WTC11 (cell line): Measurements from ENCODE around the gene ZNF213. TPM values are rescaled to one million over a fixed set of nuclear protein-coding genes. Genes with fewer than 3 reads are reported as not detected.

Experiments
- ATF1 ChIP-seq: sonication (generic); formaldehyde crosslinking; IDR thresholded peaks from 2 replicates; pipeline ENCODE4 v1.8.1; 2023; ENCODE audit warnings: mild to moderate bottlenecking, moderate library complexity, missing genetic modification reagents
- CBFB ChIP-seq: sonication (generic); formaldehyde crosslinking; IDR thresholded peaks from 2 replicates; pipeline ENCODE4 v1.8.1; 2022; ENCODE audit warnings: mild to moderate bottlenecking, low read depth, missing genetic modification reagents
- CTCF ChIP-seq: fragments of 200-600 bp; IDR thresholded peaks from 2 replicates; pipeline ENCODE4 v1.8.0; 2022; ENCODE audit warnings: antibody characterized with exemption
- E2F4 ChIP-seq: sonication (generic); formaldehyde crosslinking; IDR thresholded peaks from 2 replicates; pipeline ENCODE4 v1.8.1; 2022; ENCODE audit warnings: low read depth, mild to moderate bottlenecking, moderate library complexity, missing genetic modification reagents, borderline replicate concordance
- E2F5 ChIP-seq: sonication (generic); formaldehyde crosslinking; IDR thresholded peaks from 2 replicates; pipeline ENCODE4 v1.8.1; 2022; ENCODE audit warnings: mild to moderate bottlenecking, moderate library complexity, missing genetic modification reagents
- ELF4 ChIP-seq: sonication (generic); formaldehyde crosslinking; IDR thresholded peaks from 2 replicates; pipeline ENCODE4 v1.8.1; 2022; ENCODE audit warnings: low read depth, mild to moderate bottlenecking, moderate library complexity, missing genetic modification reagents
- ERG ChIP-seq: fragments of 250-450 bp; sonication (Bioruptor Pico); IDR thresholded peaks from 2 replicates; pipeline ENCODE4 v1.8.0; 2021; ENCODE audit warnings: mild to moderate bottlenecking
- ESRRA ChIP-seq: sonication (generic); formaldehyde crosslinking; IDR thresholded peaks from 2 replicates; pipeline ENCODE4 v1.8.1; 2022; ENCODE audit warnings: mild to moderate bottlenecking, missing genetic modification reagents, borderline replicate concordance
- FOXP1 ChIP-seq: sonication (generic); formaldehyde crosslinking; IDR thresholded peaks from 2 replicates; pipeline ENCODE4 v1.8.0; 2022; ENCODE audit warnings: missing genetic modification reagents, mild to moderate bottlenecking, moderate library complexity, borderline replicate concordance
- FOXP4 ChIP-seq: sonication (generic); formaldehyde crosslinking; IDR thresholded peaks from 2 replicates; pipeline ENCODE4 v1.8.0; 2022; ENCODE audit warnings: mild to moderate bottlenecking, missing genetic modification reagents
- IRF1 ChIP-seq: sonication (generic); formaldehyde crosslinking; IDR thresholded peaks from 2 replicates; pipeline ENCODE4 v1.8.0; 2023; ENCODE audit warnings: missing genetic modification reagents
- KAT7 ChIP-seq: sonication (generic); formaldehyde crosslinking; IDR thresholded peaks from 2 replicates; pipeline ENCODE4 v1.8.1; 2023; ENCODE audit warnings: missing genetic modification reagents, mild to moderate bottlenecking, borderline replicate concordance
- MLX ChIP-seq: sonication (generic); formaldehyde crosslinking; IDR thresholded peaks from 2 replicates; pipeline ENCODE4 v1.8.1; 2023; ENCODE audit warnings: mild to moderate bottlenecking, missing genetic modification reagents, moderate library complexity
- NFYB ChIP-seq: sonication (generic); formaldehyde crosslinking; conservative IDR thresholded peaks from 2 replicates; pipeline ENCODE4 v1.8.0; 2022; ENCODE audit warnings: low read depth, missing genetic modification reagents
- NR3C1 ChIP-seq: sonication (generic); formaldehyde crosslinking; conservative IDR thresholded peaks from 2 replicates; pipeline ENCODE4 v1.8.1; 2023; ENCODE audit warnings: low read depth, mild to moderate bottlenecking, missing genetic modification reagents
- PREB ChIP-seq: sonication (generic); formaldehyde crosslinking; IDR thresholded peaks from 2 replicates; pipeline ENCODE4 v1.8.1; 2022; ENCODE audit warnings: mild to moderate bottlenecking, missing genetic modification reagents, moderate library complexity, borderline replicate concordance
- PRRX2 ChIP-seq: fragments of 250-450 bp; sonication (Bioruptor Pico); IDR thresholded peaks from 2 replicates; pipeline ENCODE4 v1.8.0; 2021; ENCODE audit warnings: mild to moderate bottlenecking
- SMAD4 ChIP-seq: sonication (generic); formaldehyde crosslinking; IDR thresholded peaks from 2 replicates; pipeline ENCODE4 v1.8.0; 2022; ENCODE audit warnings: mild to moderate bottlenecking, missing genetic modification reagents
- STAT6 ChIP-seq: sonication (generic); formaldehyde crosslinking; conservative IDR thresholded peaks from 2 replicates; pipeline ENCODE4 v1.8.1; 2023; ENCODE audit warnings: mild to moderate bottlenecking, low read depth, missing genetic modification reagents, moderate library complexity
- TCF7 ChIP-seq: sonication (generic); formaldehyde crosslinking; IDR thresholded peaks from 2 replicates; pipeline ENCODE4 v1.8.0; 2022; ENCODE audit warnings: mild to moderate bottlenecking, low read depth, missing genetic modification reagents, moderate library complexity
- TP53 ChIP-seq: sonication (generic); formaldehyde crosslinking; IDR thresholded peaks from 2 replicates; pipeline ENCODE4 v1.8.1; 2023; ENCODE audit warnings: mild to moderate bottlenecking, missing genetic modification reagents
- ZNF263 ChIP-seq: sonication (generic); formaldehyde crosslinking; IDR thresholded peaks from 2 replicates; pipeline ENCODE4 v1.8.1; 2022; ENCODE audit warnings: low read depth, mild to moderate bottlenecking, moderate library complexity, missing genetic modification reagents
- ZNF512 ChIP-seq: sonication (generic); formaldehyde crosslinking; IDR thresholded peaks from 2 replicates; pipeline ENCODE4 v1.8.1; 2022; ENCODE audit warnings: missing genetic modification reagents, borderline replicate concordance
- total RNA-seq: library from RNA; stranded (reverse); gene quantifications from 3 replicates; pipeline ENCODE4 v1.2.3, GENCODE V29; 2021

Gene ZNF213
- total RNA-seq, 1 experiment from 2014 or later, result 11.6 TPM

- no peak for TF ChIP-seq STAT6 (CRISPR knock-in tag)
- no peak for TF ChIP-seq NR3C1 (CRISPR knock-in tag)
- TF ChIP-seq PRRX2 (CRISPR knock-in tag), result no peak
- TF ChIP-seq IRF1 (CRISPR knock-in tag), result no peak
- no peak for TF ChIP-seq ERG
- TF ChIP-seq PREB (CRISPR knock-in tag), result no peak
- no peak for TF ChIP-seq FOXP1
- no peak for TF ChIP-seq ATF1 (CRISPR knock-in tag)
- TF ChIP-seq TCF7 (CRISPR knock-in tag), result no peak
- TF ChIP-seq CBFB (CRISPR knock-in tag), result no peak
- TF ChIP-seq ELF4 (CRISPR knock-in tag), result no peak
- no peak for TF ChIP-seq ZNF263 (CRISPR knock-in tag)
- no peak for TF ChIP-seq NFYB (CRISPR knock-in tag)
- peak; percentile 46; the same call in 1 of the 2 replicates for TF ChIP-seq KAT7
- peak; percentile 58; the same call in 1 of the 2 replicates for TF ChIP-seq E2F5 (CRISPR knock-in tag)
- no peak for TF ChIP-seq E2F4 (CRISPR knock-in tag)
- TF ChIP-seq ZNF512 (CRISPR knock-in tag), result no peak
- TF ChIP-seq SMAD4 (CRISPR knock-in tag), result no peak
- TF ChIP-seq CTCF, result no peak
- no peak for TF ChIP-seq MLX
- TF ChIP-seq ESRRA (CRISPR knock-in tag), result no peak
- TF ChIP-seq FOXP4 (CRISPR knock-in tag), result peak; percentile 63; the same call in 1 of the 2 replicates
- TF ChIP-seq TP53 (CRISPR knock-in tag), result no peak
Measured at GRCh38 chr16:3106205-3106928, 28.5 kb upstream of the ZNF213 start (continued).
